CD4-positive, alpha-beta T cell treated with Interleukin-4 for 4 hours (primary cell): ENCODE results near the gene PRPSAP1.

Experiments used
- DNase-seq: peaks from one replicate; pipeline ENCODE4 v3.0.0-alpha.2; 2020

The PRPSAP1 gene, protein sequence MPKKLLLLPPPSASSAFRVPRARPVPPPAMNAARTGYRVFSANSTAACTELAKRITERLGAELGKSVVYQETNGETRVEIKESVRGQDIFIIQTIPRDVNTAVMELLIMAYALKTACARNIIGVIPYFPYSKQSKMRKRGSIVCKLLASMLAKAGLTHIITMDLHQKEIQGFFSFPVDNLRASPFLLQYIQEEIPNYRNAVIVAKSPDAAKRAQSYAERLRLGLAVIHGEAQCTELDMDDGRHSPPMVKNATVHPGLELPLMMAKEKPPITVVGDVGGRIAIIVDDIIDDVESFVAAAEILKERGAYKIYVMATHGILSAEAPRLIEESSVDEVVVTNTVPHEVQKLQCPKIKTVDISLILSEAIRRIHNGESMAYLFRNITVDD

DNA sequence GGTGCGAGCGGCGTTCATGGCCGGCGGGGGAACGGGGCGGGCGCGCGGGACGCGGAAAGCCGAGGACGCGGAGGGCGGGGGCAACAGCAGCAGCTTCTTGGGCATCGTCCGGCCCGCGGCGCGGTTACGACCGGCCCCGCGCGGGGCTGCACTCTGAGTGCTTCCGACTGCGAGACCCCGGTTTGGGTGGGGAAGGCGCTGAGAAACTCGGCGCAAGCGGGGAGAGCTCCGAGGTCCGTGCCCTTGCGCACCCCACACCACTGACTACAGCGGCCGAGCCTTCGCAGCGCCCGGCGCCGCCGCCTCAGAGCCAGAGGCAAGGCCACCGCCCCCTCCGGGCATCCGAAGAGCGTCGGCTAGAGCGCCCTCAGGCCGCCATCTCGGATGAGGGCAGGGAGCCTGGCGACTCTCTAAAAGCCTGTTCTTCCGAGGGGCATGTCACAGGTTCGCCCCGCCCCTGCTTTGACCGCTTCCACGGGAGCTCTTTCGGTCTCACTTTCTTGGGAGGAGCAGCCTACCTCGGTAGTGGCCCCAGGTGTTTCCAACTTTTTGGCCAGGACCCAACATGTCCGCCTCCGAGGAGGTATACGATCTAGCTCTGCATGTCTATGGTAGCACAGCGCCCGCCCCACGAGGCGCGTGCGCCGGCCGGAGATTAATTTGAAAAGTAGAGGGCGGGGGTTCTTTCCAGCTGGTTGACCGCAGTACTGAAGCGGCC, at the start of gene PRPSAP1:
Gene PRPSAP1 (minus strand): TSS at position 318 of the 718 bp plus-strand sequence. CDS start 213 bp downstream, at position 105.
- DNase-seq: peak; percentile 85

DNA sequence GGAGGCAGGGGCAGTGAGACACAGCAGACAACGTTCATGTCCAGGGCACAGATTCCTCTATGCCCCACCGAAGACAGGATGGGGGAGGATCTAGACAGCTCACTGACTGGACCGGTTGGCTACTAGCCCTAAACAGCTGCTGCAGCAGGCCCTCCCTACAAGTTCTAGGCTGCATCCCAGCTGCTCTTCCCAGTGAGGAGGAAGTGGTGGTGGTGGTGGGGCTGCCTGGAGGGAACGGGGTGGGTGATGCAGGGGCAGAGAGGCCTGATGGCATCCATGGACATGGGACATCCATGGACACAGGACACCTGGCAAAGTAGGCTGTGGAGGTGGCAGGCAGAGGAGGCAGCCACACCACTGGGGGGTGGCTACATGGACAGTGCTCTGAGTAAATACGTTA, 49.0 kb upstream of the PRPSAP1 start:
- no peak for DNase-seq

GRCh38 chr17:76399175-76400172, 45.8 kb upstream of the PRPSAP1 start:
- DNase-seq: no peak

DNA sequence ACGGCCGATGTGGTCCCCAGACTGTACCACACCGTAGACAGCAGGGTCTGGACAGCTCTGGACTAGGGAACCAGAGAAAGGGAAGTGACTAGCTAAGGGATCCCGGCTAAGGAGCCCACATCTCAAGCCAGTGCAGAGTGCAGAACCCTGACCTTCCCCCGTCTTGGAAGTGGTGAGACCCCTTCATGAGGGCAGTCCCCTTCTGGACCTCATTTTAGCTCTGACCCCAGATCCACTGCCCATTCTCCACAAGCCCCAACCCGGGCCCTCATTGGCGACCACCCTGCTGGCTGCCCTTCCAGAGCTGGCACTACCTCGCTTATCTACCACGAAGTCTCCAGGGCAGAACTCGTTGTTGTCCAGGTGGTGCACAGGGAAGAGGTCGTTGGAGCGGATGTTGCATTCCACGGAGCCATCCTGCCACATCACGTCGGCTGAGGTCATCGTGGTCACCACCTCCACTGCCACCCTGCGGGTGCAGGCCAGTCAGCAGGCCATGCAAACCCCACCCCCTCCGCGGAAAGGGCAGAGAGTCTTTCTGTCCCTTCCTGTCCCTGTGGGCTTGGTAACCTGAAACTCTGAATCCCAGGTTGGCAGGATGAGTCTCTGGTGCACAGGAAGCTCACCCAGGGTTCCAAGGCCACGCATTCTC, 44.9 kb upstream of the PRPSAP1 start:
- no peak for DNase-seq

- peak; percentile 82 for DNase-seq
These were observed 44.2 kb upstream of the PRPSAP1 start for GRCh38 chr17:76397687-76398522.

- no peak for DNase-seq
These were observed 43.5 kb upstream of the PRPSAP1 start for GRCh38 chr17:76397184-76397583.

DNA sequence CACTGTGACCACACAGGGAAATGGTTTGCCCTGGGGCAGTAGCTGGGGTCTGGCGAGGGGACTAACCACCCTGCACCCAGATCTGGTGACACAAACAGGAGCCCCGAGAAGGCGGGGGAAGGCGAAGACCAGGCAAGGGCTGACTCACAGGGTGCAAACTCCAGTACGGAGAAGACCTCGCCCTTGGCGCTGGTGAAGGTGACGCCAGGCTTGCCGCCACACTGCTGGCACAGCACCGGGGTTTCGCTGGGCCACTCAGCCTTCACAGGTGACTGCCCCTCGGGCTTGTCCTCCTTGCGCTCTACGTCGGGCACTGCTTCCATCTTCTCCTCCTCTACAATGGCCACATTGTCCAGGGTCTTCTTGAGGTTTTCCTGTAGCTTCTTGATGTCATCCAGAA, 42.3 kb upstream of the PRPSAP1 start:
- DNase-seq: no peak

GRCh38 chr17:76394166-76394565, 40.5 kb upstream of the PRPSAP1 start:
- no peak for DNase-seq

- DNase-seq: no peak
These were observed 37.5 kb upstream of the PRPSAP1 start for GRCh38 chr17:76391200-76391715.

DNA sequence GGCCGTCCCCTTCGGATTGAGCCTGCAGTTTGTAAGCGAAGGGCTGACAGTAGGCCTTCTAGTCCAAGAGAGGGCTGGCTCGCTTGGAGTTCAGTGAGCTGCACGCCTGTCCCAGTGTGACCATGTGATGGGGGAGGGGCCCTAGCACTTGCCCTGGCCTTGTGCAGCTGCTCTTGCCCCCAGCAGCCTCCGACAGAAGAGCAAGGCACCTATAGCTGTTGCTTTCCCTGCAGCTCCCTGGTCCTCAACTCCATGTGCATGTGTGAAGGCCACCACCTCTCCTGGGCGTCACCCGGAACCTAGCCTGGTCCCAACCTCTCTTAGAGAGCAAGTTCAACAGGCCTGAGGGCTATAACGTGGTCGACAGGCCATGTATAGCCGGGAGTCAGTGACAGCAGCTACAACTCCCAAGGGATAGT, 36.3 kb upstream of the PRPSAP1 start:
- no peak for DNase-seq

DNA sequence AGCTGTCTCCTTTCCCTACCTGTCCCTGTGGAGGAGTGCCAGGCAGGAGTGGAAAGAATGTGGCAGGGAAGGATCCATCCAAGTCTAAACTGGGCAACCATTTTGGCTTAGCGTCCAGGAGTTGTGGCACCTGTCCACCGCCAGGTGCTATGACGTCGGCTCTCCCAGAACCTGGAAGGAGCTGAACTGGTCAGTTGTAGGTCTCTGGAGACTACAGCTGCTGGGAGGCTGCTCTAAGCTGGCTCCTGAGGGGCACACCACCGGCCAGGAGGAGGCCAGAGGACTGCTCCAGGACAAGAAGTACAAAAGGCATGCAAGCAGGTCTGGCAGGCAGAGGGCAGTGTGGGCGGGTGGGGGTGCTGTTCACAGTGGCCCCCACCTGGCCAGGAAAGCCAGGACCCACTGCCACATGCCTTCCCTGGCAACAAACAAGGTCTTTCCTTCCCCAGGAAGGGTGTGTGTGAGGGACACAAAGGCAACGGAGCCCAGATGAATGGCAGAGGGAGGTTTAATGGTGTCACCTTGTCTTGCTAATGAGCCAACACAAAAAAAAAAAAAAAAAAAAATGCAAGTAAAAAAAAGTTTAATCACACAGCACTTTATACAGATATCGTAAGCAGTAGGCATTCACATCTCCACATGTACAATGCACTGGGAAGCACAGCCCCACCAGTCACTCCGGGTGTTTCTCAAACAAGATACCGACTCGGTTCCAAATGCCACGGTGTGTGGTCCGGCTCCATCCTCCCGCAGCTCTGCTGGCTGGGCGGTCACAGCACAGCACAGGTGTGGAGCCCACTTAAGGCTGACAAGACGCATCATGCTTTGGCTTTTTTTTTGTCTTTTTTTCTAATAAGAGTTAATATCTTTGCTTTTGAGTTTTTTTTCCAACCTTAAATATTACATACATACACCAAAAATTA, 35.5 kb upstream of the PRPSAP1 start:
- DNase-seq: no peak

DNA sequence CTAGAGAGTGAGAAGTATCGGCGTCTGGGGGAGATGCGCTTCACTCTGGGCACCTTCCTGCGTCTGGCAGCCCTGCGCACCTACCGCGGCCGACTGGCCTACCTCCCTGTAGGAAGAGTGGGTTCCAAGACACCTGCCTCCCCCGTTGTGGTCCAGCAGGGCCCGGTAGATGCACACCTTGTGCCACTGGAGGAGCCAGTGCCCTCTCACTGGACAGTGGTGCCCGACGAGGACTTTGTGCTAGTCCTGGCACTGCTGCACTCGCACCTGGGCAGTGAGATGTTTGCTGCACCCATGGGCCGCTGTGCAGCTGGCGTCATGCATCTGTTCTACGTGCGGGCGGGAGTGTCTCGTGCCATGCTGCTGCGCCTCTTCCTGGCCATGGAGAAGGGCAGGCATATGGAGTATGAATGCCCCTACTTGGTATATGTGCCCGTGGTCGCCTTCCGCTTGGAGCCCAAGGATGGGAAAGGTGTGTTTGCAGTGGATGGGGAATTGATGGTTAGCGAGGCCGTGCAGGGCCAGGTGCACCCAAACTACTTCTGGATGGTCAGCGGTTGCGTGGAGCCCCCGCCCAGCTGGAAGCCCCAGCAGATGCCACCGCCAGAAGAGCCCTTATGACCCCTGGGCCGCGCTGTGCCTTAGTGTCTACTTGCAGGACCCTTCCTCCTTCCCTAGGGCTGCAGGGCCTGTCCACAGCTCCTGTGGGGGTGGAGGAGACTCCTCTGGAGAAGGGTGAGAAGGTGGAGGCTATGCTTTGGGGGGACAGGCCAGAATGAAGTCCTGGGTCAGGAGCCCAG, 33.5 kb upstream of the PRPSAP1 start:
- DNase-seq: no peak

DNA sequence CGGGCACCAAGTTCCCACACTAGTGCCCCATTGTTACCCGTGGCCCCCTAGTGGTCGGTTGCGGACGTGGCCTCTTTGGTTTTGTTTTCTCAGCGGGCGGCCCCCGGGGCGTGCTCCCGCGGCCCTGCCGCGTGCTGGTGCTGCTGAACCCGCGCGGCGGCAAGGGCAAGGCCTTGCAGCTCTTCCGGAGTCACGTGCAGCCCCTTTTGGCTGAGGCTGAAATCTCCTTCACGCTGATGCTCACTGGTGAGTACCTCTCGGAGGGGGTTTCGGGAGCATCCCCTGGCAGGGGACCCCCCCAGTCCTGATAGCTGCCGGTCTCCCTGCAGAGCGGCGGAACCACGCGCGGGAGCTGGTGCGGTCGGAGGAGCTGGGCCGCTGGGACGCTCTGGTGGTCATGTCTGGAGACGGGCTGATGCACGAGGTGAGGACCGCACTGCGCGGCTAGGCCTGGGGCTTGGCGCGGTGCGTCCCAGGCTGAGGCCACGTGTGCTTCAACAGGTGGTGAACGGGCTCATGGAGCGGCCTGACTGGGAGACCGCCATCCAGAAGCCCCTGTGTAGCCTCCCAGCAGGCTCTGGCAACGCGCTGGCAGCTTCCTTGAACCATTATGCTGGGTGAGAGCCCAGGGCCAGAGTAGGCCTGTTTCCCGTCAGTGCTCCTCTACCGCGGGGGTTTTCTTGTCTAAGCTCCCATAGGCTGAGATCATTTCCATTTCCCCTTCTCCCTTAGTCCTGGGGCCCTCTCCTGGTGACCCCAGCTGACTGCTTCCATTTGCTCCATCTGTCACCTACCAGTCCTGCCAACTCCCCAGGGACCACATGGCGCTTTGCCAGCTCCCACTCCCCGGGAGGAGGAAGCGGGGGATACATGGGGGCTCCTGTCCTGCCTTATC, 32.4 kb upstream of the PRPSAP1 start:
- DNase-seq: peak; percentile 75

GRCh38 chr17:76384987-76385891, 31.5 kb upstream of the PRPSAP1 start:
- DNase-seq: peak; percentile 20

GRCh38 chr17:76384222-76384986, 30.7 kb upstream of the PRPSAP1 start, which contains the start of gene SPHK1:
Gene SPHK1 (plus strand): TSS chr17:76384609. CDS start chr17:76385645, 1,036 bp downstream.
- DNase-seq: peak; percentile 30
